Glutamatergic neuron (in vitro differentiated cells): ENCODE results near the gene DENND2C. TPM values are rescaled to one million over a fixed set of nuclear protein-coding genes. Genes with fewer than 3 reads are reported as not detected.

Experiments used
- DNase-seq: peaks from one replicate; pipeline ENCODE4 v3.0.0; 2022
- H3K27ac Mint-ChIP-seq: one replicate; pipeline ENCODE4 v1.8.0; 2020; ENCODE audit warnings: mild to moderate bottlenecking, mixed read lengths, inconsistent platforms; ENCODE audit not compliant: unreplicated experiment
- H3K27me3 Mint-ChIP-seq: one replicate; pipeline ENCODE4 v1.8.0; 2020; ENCODE audit warnings: mild to moderate bottlenecking, moderate library complexity, mixed read lengths, inconsistent platforms; ENCODE audit not compliant: unreplicated experiment
- H3K36me3 Mint-ChIP-seq: one replicate; pipeline ENCODE4 v1.8.0; 2020; ENCODE audit warnings: mild to moderate bottlenecking, mixed read lengths, inconsistent platforms; ENCODE audit not compliant: unreplicated experiment
- H3K4me1 Mint-ChIP-seq: one replicate; pipeline ENCODE4 v1.8.0; 2020; ENCODE audit warnings: mild to moderate bottlenecking, low read depth, mixed read lengths, inconsistent platforms; ENCODE audit not compliant: unreplicated experiment
- H3K4me3 Mint-ChIP-seq: one replicate; pipeline ENCODE4 v1.8.0; 2020; ENCODE audit warnings: mild to moderate bottlenecking, mixed read lengths, inconsistent platforms; ENCODE audit not compliant: unreplicated experiment
- H3K9me3 Mint-ChIP-seq: one replicate; pipeline ENCODE4 v1.8.0; 2020; ENCODE audit warnings: mild to moderate bottlenecking, moderate library complexity, mixed read lengths, inconsistent platforms; ENCODE audit not compliant: unreplicated experiment
- CTCF ChIP-seq: fragments of 200-600 bp; sonication (generic); IDR thresholded peaks from one replicate; pipeline ENCODE4 v1.5.0; 2021; ENCODE audit not compliant: partially characterized antibody, unreplicated experiment
- total RNA-seq: library from RNA; stranded (reverse); fragmentation: NEBNext Ultra II Directional; extraction: Animal tissue kit (Norgen Biotek cat#: 25700); gene quantifications from one replicate; pipeline ENCODE4 v1.2.1, GENCODE V29; 2021; ENCODE audit not compliant: unreplicated experiment

The DENND2C gene
- total RNA-seq, 1 donor from 2014 or later: 0.54 TPM

- H3K36me3 Mint-ChIP-seq: no peaks in the 10 kb centered on the region
- no peaks in the 10 kb centered on the region for H3K4me1 Mint-ChIP-seq
- no peak for TF ChIP-seq CTCF
- H3K4me3 Mint-ChIP-seq: no peak overlapping the region
- peaks cover 1% of the 10 kb centered on the region for H3K9me3 Mint-ChIP-seq
- H3K27ac Mint-ChIP-seq: no peak overlapping the region
- H3K27me3 Mint-ChIP-seq: no peaks in the 10 kb centered on the region
- DNase-seq: no peak
Observed at GRCh38 chr1:114632427-114632826, 37.4 kb downstream of the DENND2C start.

- TF ChIP-seq CTCF: no peak
- H3K4me3 Mint-ChIP-seq: no peak overlapping the region
- DNase-seq: no peak
- H3K4me1 Mint-ChIP-seq: no peaks in the 10 kb centered on the region
- H3K9me3 Mint-ChIP-seq: peaks cover 1% of the 10 kb centered on the region
- H3K36me3 Mint-ChIP-seq: no peaks in the 10 kb centered on the region
- no peak overlapping the region for H3K27ac Mint-ChIP-seq
- no peaks in the 10 kb centered on the region for H3K27me3 Mint-ChIP-seq
Observed at GRCh38 chr1:114627107-114627506, 42.7 kb downstream of the DENND2C start.

GRCh38 chr1:114623364-114623763 lies 46.5 kb downstream of the DENND2C start:
- Mint-ChIP-seq H3K9me3 (no peaks in the 10 kb centered on the region), H3K27me3 (no peaks in the 10 kb centered on the region), H3K4me3 (no peak overlapping the region), H3K27ac (no peak overlapping the region), H3K4me1 (no peaks in the 10 kb centered on the region), H3K36me3 (no peaks in the 10 kb centered on the region)
- no peak for TF ChIP-seq CTCF
- no peak for DNase-seq

DNA sequence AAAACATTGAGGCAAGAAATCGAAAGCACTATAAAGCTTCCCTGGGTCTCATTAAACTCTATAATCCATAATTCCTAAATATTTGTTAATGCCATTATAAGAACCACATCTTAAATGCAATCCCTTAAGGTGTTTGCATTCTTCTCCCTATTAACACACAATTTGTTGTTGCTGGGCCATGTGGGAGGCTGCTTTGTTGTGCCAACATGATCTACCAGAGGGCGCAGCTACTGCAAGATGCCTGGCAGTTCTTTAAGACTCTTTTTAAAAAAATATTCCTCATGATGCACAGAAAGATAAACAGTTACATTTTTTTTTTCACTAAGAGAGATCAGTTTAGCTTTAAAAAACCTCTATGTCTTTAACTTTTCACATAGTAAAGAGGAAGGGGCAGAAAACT lies 49.4 kb downstream of the DENND2C start:
- Mint-ChIP-seq H3K9me3 (no peaks in the 10 kb centered on the region), H3K27me3 (no peaks in the 10 kb centered on the region), H3K36me3 (no peaks in the 10 kb centered on the region), H3K4me1 (no peaks in the 10 kb centered on the region), H3K27ac (no peak overlapping the region), H3K4me3 (no peak overlapping the region)
- no peak for TF ChIP-seq CTCF
- DNase-seq: no peak

DNA sequence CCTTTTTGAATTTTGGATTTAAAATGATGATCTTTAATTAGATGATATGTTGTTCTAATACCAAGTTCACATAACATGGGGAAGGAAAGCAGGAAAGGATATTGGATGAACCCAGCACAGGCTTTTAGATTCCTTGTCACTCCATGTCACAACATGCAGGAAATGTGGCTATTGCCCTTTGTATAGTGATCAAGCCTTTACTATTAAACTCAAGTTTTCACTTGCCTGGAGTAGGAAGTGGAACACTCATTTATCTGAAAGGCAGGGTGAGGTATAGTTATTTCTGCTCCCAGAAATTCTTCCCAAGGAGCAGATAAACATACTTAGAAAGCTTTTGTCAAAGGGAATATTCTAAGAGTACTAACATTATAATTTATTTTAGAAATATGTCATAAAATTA lies 51.2 kb downstream of the DENND2C start:
- no peaks in the 10 kb centered on the region for H3K4me1 Mint-ChIP-seq
- no peak for DNase-seq
- no peaks in the 10 kb centered on the region for H3K9me3 Mint-ChIP-seq
- H3K36me3 Mint-ChIP-seq: no peaks in the 10 kb centered on the region
- no peak overlapping the region for H3K4me3 Mint-ChIP-seq
- H3K27me3 Mint-ChIP-seq: no peaks in the 10 kb centered on the region
- H3K27ac Mint-ChIP-seq: no peak overlapping the region
- no peak for TF ChIP-seq CTCF
